ENCODE measurements around the gene FUT4. TPM values are rescaled to one million over a fixed set of nuclear protein-coding genes. Genes with fewer than 3 reads are reported as not detected.
A peak's percentile ranks its signal among the peaks of the same experiment; 100 is the strongest.

Gene FUT4
- polyA plus RNA-seq, 6 donors from 2014 or later: 0.06 to 1.2 (median 1.00) TPM

DNA sequence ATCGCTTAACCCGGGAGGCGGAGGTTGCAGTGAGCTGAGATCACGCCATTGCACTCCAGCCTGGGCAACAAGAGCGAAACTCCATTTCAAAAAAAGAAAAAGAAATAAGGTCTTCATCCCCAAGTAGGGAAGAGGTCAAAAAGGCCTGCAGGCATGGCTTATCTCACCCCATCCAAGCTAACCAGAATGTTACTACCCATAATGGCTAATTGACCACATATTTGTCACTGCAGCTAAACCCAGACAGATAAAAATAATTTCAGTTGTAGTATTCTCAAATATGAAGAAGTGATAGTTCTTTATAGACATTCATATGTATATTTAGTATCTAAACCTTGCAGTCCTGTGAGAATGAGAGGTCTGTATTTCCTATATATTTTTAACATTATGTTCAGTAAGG lies 41.3 kb downstream of the FUT4 start:
- no peak for ATAC-seq (ENCODE audit: low read depth in 2 of 2)
- Mint-ChIP-seq H3K27me3 (no peaks in the 10 kb centered on the region), H3K4me3 (no peak overlapping the region), H3K27ac (no peak overlapping the region), H3K36me3 (no peaks in the 10 kb centered on the region), H3K4me1 (peaks cover 6 to 17% (median 14%) of the 10 kb centered on the region in 3 donors), H3K9me3 (no peaks in the 10 kb centered on the region)
- no peak for DNase-seq

DNA sequence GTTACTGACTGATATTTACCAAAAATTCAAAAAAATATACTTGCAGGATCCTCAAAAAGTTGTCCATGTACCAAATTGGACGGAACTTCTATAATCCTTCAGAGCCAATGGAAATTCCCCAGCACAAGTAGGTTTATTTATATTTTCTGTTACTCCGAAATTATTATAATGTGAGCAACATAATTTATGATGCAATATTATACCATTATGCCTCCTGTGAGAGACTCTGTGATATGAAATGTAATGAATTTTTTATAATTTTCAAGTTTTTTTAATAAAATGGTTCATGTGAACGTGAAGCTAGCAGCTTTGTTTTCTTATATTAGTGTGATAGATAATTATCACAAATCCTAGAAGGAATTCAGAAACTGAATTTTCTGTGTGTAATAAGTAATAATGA lies 41.7 kb downstream of the FUT4 start:
- Mint-ChIP-seq H3K9me3 (no peaks in the 10 kb centered on the region), H3K27me3 (no peaks in the 10 kb centered on the region), H3K27ac (no peak overlapping the region), H3K4me3 (no peak overlapping the region), H3K4me1 (peaks cover 6 to 17% (median 14%) of the 10 kb centered on the region in 3 donors), H3K36me3 (no peaks in the 10 kb centered on the region)
- ATAC-seq (ENCODE audit: low read depth in 2 of 2) (no peak), DNase-seq (no peak)

- Mint-ChIP-seq H3K27me3 (no peaks in the 10 kb centered on the region), H3K4me3 (no peak overlapping the region), H3K27ac (no peak overlapping the region), H3K4me1 (peaks cover 6 to 13% (median 7%) of the 10 kb centered on the region in 3 donors), H3K36me3 (no peaks in the 10 kb centered on the region), H3K9me3 (no peaks in the 10 kb centered on the region)
- DNase-seq: no peak
- ATAC-seq (ENCODE audit: low read depth in 2 of 2): no peak
Measured at GRCh38 chr11:94586546-94586945, 42.8 kb downstream of the FUT4 start.

DNA sequence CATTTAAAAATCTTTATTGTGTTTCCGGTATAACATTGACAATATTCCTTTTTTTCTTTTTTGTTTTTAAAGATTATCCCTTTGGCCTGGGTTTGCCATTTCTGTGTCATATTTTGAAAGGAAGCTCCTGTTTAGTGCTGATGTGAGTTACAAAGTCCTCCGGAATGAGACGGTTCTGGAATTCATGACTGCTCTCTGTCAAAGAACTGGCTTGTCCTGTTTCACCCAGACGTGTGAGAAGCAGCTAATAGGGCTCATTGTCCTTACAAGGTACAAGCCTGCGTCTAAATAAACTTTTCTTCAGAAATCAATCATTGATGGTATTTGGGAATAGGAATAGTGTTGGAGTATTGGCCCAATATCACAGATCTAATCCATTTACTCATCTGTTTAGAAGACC lies 43.3 kb downstream of the FUT4 start:
- no peak overlapping the region for H3K27ac Mint-ChIP-seq
- H3K9me3 Mint-ChIP-seq: no peaks in the 10 kb centered on the region
- no peaks in the 10 kb centered on the region for H3K36me3 Mint-ChIP-seq
- no peak overlapping the region for H3K4me3 Mint-ChIP-seq
- no peak for ATAC-seq (ENCODE audit: low read depth in 2 of 2)
- no peak for DNase-seq
- no peaks in the 10 kb centered on the region for H3K27me3 Mint-ChIP-seq
- H3K4me1 Mint-ChIP-seq: peaks cover 1 to 8% (median 3%) of the 10 kb centered on the region in 3 donors

DNA sequence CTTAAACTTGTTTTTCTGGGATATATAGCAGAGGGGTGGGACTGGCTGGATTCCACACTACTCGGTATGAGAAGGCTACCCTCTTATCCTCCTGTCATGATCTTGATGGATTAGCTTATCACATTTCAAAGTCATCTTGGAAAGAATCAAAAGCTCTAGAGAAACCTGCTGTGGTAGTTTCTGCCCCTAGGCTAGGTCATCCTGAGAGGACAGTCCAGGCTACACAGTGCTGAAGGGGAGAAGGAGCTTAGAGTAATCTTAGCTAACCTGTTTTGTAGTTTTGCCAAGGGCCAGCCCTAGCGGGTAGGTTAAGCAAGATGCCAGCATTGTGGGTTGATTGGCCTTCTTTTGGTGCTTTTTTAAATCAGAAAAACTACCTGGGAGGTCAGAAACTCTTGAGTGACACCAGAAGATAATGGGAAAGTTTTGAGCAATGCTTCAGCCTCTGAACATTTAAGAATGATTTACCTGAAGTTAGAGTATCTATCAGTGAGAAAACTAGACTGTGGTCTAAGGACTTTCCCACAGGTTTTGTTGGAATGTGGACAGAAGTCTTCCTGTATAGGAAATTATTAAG lies 44.7 kb downstream of the FUT4 start:
- Mint-ChIP-seq H3K4me3 (no peak overlapping the region), H3K27me3 (no peaks in the 10 kb centered on the region), H3K36me3 (no peaks in the 10 kb centered on the region), H3K4me1 (peaks cover 0 to 5% (median 0%) of the 10 kb centered on the region in 3 donors), H3K9me3 (no peaks in the 10 kb centered on the region), H3K27ac (no peak overlapping the region)
- ATAC-seq (ENCODE audit: low read depth in 2 of 2): no peak
- DNase-seq: no peak

GRCh38 chr11:94590352-94591041 lies 46.8 kb downstream of the FUT4 start:
- Mint-ChIP-seq H3K4me3 (no peak overlapping the region), H3K27me3 (no peaks in the 10 kb centered on the region), H3K36me3 (no peaks in the 10 kb centered on the region), H3K4me1 (peaks cover 3 to 8% (median 6%) of the 10 kb centered on the region in 3 donors), H3K9me3 (no peaks in the 10 kb centered on the region), H3K27ac (peak overlapping the region in 1 of 6 donors; percentile 16)
- no peak for DNase-seq
- ATAC-seq (ENCODE audit: low read depth in 2 of 2): no peak

- no peak for DNase-seq
- no peaks in the 10 kb centered on the region for H3K36me3 Mint-ChIP-seq
- no peak overlapping the region for H3K27ac Mint-ChIP-seq
- ATAC-seq (ENCODE audit: low read depth in 2 of 2): no peak
- peaks cover 3 to 8% (median 6%) of the 10 kb centered on the region in 3 donors for H3K4me1 Mint-ChIP-seq
- no peaks in the 10 kb centered on the region for H3K9me3 Mint-ChIP-seq
- no peak overlapping the region for H3K4me3 Mint-ChIP-seq
- no peaks in the 10 kb centered on the region for H3K27me3 Mint-ChIP-seq
Measured at GRCh38 chr11:94593030-94593429, 49.3 kb downstream of the FUT4 start.

DNA sequence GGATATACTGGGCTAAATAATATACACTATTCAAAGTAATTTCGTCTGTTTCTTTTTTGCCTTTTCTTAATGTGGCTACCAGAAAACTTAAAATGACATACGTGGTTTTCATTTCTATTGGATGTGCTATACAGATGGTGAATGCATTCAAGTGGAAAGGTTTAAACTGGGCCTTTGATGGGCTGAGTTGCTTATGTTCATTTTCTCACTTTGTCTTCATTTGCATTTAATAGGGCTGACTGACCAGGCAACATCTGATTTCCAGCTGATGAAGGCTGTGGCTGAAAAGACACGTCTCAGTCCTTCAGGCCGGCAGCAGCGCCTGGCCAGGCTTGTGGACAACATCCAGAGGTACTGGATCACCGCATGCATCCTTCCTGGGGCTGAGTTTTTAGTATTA lies 51.4 kb downstream of the FUT4 start:
- DNase-seq: no peak
- Mint-ChIP-seq H3K27ac (peak overlapping the region in 3 of 6 donors; percentile 4 to 76 (median 9)), H3K4me3 (no peak overlapping the region), H3K36me3 (peaks cover 6 to 10% of the 10 kb centered on the region in 2 donors), H3K9me3 (peaks cover 0 to 5% (median 2%) of the 10 kb centered on the region in 7 donors), H3K27me3 (no peaks in the 10 kb centered on the region), H3K4me1 (peaks cover 3 to 8% (median 6%) of the 10 kb centered on the region in 3 donors)
- ATAC-seq (ENCODE audit: low read depth in 2 of 2): no peak

DNA sequence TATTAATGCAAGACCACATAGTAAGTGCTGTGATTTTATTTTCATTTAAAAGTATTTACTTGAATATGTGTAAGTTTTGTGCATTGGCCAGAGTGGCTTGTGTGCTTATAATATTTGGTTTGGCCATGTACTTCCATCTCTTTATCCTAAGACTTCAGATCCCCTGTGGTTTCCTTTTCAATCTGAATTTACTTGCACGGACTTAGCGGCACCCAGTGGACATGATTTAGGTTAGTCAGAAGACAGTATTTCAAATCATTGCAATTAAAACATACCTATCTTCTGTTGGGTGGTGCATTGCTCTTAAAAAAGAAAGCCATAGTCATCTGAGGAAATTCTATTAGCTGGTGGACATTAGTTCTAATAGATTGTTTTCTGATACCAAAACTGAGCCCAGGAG lies 54.2 kb downstream of the FUT4 start:
- Mint-ChIP-seq H3K36me3 (peaks cover 8 to 14% of the 10 kb centered on the region in 2 donors), H3K4me1 (peaks cover 7 to 15% (median 10%) of the 10 kb centered on the region in 3 donors), H3K9me3 (peaks cover 0 to 12% (median 3%) of the 10 kb centered on the region in 7 donors), H3K4me3 (no peak overlapping the region), H3K27ac (no peak overlapping the region), H3K27me3 (no peaks in the 10 kb centered on the region)
- ATAC-seq (ENCODE audit: low read depth in 2 of 2) (no peak), DNase-seq (no peak)

Other genes starting within 250 kb of the FUT4 start
- not detected for gene IZUMO1R, start 239.3 kb upstream of the FUT4 start, polyA plus RNA-seq (ENCODE audit: low read depth in 6 of 6)
- under 1 TPM in 2 of 6 donors, not detected in 4; 0.08 to 0.20 TPM for gene GPR83, start 142.5 kb upstream of the FUT4 start, polyA plus RNA-seq (ENCODE audit: low read depth in 6 of 6)
- gene MRE11, start 50.1 kb upstream of the FUT4 start, polyA plus RNA-seq (ENCODE audit: low read depth in 6 of 6): 10 to 100 TPM in 5 of 6 donors, 1 to 10 TPM in 1; 9.7 to 19.5 (median 14.9) TPM
- gene ANKRD49, start 49.9 kb upstream of the FUT4 start, polyA plus RNA-seq (ENCODE audit: low read depth in 6 of 6): 10 to 100 TPM; 36.1 to 64.2 (median 51.3) TPM
- not detected for gene C11orf97, start 31.5 kb upstream of the FUT4 start, polyA plus RNA-seq (ENCODE audit: low read depth in 6 of 6)
- gene PIWIL4, start 23.4 kb downstream of the FUT4 start, polyA plus RNA-seq (ENCODE audit: low read depth in 6 of 6): under 1 TPM in 4 of 6 donors, not detected in 2; 0.33 to 0.89 (median 0.59) TPM
- under 1 TPM in 2 of 6 donors, not detected in 4; 0.07 to 0.15 TPM for gene AMOTL1, start 224.4 kb downstream of the FUT4 start, polyA plus RNA-seq (ENCODE audit: low read depth in 6 of 6)